Measurements from ENCODE around the gene ART5.
"Not testable (repeated sequence)": the region's sequence is repeated elsewhere in the genome, so short reads cannot be mapped to it uniquely, and the experiment has no call there.

The ART5 gene

GRCh38 chr11:3617990-3618389, 23.8 kb downstream of the ART5 start:
- no peak for DNase-seq (ENCODE audit: low spot score)

GRCh38 chr11:3616721-3617460, 24.9 kb downstream of the ART5 start:
- no peak for DNase-seq (ENCODE audit: low spot score)

- DNase-seq (ENCODE audit: low spot score) = no peak
These were observed 25.8 kb downstream of the ART5 start for GRCh38 chr11:3615998-3616397.

- peak; percentile 32 for DNase-seq (ENCODE audit: low spot score)
These were observed 27.0 kb downstream of the ART5 start for GRCh38 chr11:3614742-3615171.

- DNase-seq (ENCODE audit: low spot score) = peak; percentile 44
These were observed 27.6 kb downstream of the ART5 start for GRCh38 chr11:3613998-3614741.

- DNase-seq (ENCODE audit: low spot score) = no peak
These were observed 29.7 kb downstream of the ART5 start for GRCh38 chr11:3611976-3612678.

- DNase-seq (ENCODE audit: low spot score) = no peak
These were observed 30.9 kb downstream of the ART5 start for GRCh38 chr11:3610846-3611245.

- DNase-seq (ENCODE audit: low spot score) = peak; percentile 14
These were observed 32.2 kb downstream of the ART5 start for GRCh38 chr11:3609416-3610265.

- no peak for DNase-seq (ENCODE audit: low spot score)
These were observed 36.0 kb downstream of the ART5 start for GRCh38 chr11:3605771-3606203.

GRCh38 chr11:3605283-3605662, 36.5 kb downstream of the ART5 start:
- no peak for DNase-seq (ENCODE audit: low spot score)

GRCh38 chr11:3604167-3604566, 37.6 kb downstream of the ART5 start:
- DNase-seq (ENCODE audit: low spot score) = no peak

GRCh38 chr11:3600201-3600600, 41.6 kb downstream of the ART5 start:
- not testable (repeated sequence) for DNase-seq (ENCODE audit: low spot score)

- DNase-seq (ENCODE audit: low spot score) = not testable (repeated sequence)
These were observed 44.0 kb downstream of the ART5 start for GRCh38 chr11:3597743-3598142.

GRCh38 chr11:3591326-3591725, 50.5 kb downstream of the ART5 start:
- DNase-seq (ENCODE audit: low spot score) = not testable (repeated sequence)

GRCh38 chr11:3590193-3590592, 51.6 kb downstream of the ART5 start:
- not testable (repeated sequence) for DNase-seq (ENCODE audit: low spot score)

- DNase-seq (ENCODE audit: low spot score) = not testable (repeated sequence)
These were observed 53.0 kb downstream of the ART5 start for GRCh38 chr11:3588776-3589175.

Data from pons (tissue), 1 donor.